GM12801 (cell line): ENCODE data around the gene NPW.

ENCODE experiments used
- TF ChIP-seq, protein P1 (sequence below): IDR thresholded peaks from one replicate; pipeline ENCODE4 v1.5.1; 2011; ENCODE audit warnings: control low read depth; ENCODE audit not compliant: insufficient read length; ENCODE audit errors: extremely low read depth

The NPW gene

GRCh38 chr16:1981398-1981836 lies 38.2 kb upstream of the NPW start, which contains the start of gene NOXO1:
NOXO1 (minus strand) TSS chr16:1981469; CDS start chr16:1981179, 290 bp downstream.
- TF ChIP-seq, protein P1, sequence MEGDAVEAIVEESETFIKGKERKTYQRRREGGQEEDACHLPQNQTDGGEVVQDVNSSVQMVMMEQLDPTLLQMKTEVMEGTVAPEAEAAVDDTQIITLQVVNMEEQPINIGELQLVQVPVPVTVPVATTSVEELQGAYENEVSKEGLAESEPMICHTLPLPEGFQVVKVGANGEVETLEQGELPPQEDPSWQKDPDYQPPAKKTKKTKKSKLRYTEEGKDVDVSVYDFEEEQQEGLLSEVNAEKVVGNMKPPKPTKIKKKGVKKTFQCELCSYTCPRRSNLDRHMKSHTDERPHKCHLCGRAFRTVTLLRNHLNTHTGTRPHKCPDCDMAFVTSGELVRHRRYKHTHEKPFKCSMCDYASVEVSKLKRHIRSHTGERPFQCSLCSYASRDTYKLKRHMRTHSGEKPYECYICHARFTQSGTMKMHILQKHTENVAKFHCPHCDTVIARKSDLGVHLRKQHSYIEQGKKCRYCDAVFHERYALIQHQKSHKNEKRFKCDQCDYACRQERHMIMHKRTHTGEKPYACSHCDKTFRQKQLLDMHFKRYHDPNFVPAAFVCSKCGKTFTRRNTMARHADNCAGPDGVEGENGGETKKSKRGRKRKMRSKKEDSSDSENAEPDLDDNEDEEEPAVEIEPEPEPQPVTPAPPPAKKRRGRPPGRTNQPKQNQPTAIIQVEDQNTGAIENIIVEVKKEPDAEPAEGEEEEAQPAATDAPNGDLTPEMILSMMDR: no peak

DNA sequence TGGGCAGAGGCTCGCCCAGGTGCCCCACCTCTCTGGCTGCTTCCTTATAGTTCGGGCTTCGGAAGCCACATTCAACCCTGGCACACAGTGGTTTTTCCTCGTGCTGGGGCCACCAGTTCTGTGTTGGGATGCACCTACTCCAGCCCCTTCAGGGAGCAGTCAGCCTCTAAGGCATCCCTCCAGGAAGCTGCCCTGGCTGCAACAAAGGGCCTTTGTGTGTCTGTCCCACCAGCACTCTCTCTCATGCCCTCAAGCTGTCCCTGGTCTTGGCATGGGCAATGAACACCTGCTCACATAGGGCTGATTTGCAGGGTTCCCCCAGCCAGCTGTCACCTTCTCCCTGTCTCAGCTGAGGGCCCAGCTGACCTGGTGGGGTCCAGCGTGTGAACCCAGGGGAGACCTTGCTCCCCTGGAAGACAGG lies 37.6 kb upstream of the NPW start:
- TF ChIP-seq, protein P1: no peak

- TF ChIP-seq, protein P1: no peak
These were observed 36.5 kb upstream of the NPW start for GRCh38 chr16:1982991-1983543.

- TF ChIP-seq, protein P1: no peak
These were observed 35.8 kb upstream of the NPW start, which contains the start of gene GFER for GRCh38 chr16:1983544-1984346. GFER (plus strand) TSS chr16:1984193; CDS start chr16:1984219, 26 bp downstream.

DNA sequence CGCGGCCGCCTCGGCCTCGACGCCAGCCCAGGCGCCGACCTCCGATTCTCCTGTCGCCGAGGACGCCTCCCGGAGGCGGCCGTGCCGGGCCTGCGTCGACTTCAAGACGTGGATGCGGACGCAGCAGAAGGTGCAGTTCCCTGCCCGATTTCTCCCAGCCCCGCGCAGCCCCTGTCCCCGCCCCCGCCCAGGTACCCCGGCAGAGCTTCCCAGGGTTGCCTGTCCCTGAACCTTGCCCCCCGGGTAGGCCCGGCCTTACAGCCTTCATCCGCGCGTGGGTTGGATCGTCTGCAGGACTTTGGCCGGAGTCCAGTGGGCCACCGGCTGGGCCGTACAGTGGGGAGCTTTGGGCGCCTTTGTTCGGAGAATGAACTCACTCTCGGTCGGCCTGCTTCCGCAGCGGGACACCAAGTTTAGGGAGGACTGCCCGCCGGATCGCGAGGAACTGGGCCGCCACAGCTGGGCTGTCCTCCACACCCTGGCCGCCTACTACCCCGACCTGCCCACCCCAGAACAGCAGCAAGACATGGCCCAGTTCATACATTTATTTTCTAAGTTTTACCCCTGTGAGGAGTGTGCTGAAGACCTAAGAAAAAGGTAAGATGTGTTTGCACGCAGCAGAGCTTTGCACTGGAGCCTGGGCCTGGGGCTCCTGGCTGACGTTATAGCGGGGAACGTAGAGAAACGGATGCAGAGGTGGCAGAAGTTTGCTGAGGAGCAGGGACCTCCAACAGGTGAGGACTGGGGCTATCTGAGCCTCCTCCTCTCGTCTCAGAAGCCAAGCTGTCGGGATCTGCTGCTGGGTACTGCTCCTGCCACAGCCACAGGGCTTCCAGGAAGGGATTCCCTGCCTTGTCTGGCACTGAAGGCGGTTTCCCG lies 35.0 kb upstream of the NPW start:
- TF ChIP-seq, protein P1: no peak

GRCh38 chr16:1985466-1986150 lies 34.0 kb upstream of the NPW start:
- TF ChIP-seq, protein P1: no peak
